Panc1 (cell line): ENCODE results near the gene TMEM41B.

Experiments used
- POLR2AphosphoS5 ChIP-seq: IDR thresholded peaks from 2 replicates; pipeline ENCODE4 v1.6.1; 2012; ENCODE audit warnings: mild to moderate bottlenecking, low read depth, low read length, moderate library complexity
- SIN3A ChIP-seq: IDR thresholded peaks from 2 replicates; pipeline ENCODE4 v1.6.1; 2012; ENCODE audit warnings: low read depth, mild to moderate bottlenecking, low read length, moderate library complexity, borderline replicate concordance; ENCODE audit not compliant: insufficient read depth
- TF ChIP-seq, protein P1 (sequence below): fragments of 450-650 bp; IDR thresholded peaks from 2 replicates; pipeline ENCODE4 v1.5.1; 2017; ENCODE audit warnings: mild to moderate bottlenecking

DNA sequence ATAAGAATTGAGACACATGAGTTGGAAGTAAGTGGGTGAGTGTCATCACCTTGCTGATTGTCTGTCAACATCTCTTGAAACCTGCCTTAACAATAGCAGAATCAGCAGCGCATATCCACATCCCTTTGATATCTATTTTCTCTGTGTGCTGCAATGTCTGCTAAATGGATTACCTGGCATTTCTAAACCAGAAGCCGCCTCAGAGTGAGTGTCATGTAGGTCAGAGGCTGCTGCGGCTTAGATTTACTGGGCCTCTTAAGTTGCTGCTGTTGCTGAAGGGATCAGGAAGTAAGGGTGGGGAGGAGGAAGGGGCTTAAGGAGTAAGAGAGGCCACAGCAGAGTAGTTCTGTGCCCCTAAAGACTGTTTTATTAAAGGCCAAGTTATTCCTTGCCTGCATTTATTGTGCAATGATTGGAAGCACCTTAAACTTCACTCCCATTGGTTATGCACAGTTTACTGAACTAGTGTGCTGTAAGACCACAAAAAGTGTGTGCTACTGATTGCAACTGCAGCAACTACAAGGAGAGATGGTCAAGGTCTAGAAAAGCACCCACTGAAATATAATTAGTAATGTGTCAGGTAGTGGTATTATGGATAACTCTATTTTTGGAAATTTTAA, 29.8 kb upstream of the TMEM41B start:
- TF ChIP-seq, protein P1, sequence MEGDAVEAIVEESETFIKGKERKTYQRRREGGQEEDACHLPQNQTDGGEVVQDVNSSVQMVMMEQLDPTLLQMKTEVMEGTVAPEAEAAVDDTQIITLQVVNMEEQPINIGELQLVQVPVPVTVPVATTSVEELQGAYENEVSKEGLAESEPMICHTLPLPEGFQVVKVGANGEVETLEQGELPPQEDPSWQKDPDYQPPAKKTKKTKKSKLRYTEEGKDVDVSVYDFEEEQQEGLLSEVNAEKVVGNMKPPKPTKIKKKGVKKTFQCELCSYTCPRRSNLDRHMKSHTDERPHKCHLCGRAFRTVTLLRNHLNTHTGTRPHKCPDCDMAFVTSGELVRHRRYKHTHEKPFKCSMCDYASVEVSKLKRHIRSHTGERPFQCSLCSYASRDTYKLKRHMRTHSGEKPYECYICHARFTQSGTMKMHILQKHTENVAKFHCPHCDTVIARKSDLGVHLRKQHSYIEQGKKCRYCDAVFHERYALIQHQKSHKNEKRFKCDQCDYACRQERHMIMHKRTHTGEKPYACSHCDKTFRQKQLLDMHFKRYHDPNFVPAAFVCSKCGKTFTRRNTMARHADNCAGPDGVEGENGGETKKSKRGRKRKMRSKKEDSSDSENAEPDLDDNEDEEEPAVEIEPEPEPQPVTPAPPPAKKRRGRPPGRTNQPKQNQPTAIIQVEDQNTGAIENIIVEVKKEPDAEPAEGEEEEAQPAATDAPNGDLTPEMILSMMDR = no peak
- TF ChIP-seq POLR2AphosphoS5 (no peak), SIN3A (no peak)
